ACHN (cell line): Measurements from ENCODE around the gene KCNH1.
"Not testable (repeated sequence)": the region's sequence is repeated elsewhere in the genome, so short reads cannot be mapped to it uniquely, and the experiment has no call there.

Source experiments
- DNase-seq: peaks from one replicate; pipeline ENCODE4 v3.0.0-alpha.2; 2015
- in situ Hi-C: cut with HindIII; loops from 2 replicates; pipeline ENCODE4 v1.10.0; 2017; ENCODE audit warnings: low sequenced_read_pairs, low pct_ligation_motif_present, low pct_unique_long_range_greater_than_20kb

KCNH1 gene

DNA sequence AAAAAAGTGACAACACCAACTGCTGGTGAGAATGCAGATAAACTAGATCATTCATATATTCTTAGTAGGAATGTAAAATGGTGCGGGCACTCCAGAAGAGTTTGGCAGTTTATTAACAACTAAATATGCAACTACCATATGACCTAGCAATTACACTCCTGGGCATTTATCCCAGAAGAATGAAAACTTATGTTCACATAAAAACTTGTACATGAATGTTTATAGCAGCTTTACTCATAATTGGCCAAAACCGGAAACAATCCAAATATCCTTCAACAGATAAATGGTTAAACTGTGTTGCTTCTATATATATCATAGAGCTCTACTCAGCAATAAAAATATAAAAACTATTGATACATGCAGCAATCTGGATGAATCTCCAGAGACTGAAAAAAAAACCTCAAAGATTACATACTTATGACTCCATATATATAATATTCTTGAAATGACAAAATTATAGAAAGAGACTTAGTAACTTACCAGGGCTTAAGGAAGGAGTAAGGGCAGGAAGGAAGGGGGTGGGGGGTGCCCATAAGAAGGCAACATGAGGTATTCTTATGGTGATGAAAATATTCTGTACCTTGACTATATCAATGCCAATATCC, 99.9 kb downstream of the KCNH1 start:
- DNase-seq: no peak
- in situ Hi-C loops: no loop called here

GRCh38 chr1:211024901-211025300, 109.0 kb downstream of the KCNH1 start:
- in situ Hi-C loops: no loop called here
- no peak for DNase-seq

- in situ Hi-C loops: no loop called here
- DNase-seq: no peak
These were observed 114.7 kb downstream of the KCNH1 start for GRCh38 chr1:211019266-211019665.

GRCh38 chr1:211018690-211019089, 115.3 kb downstream of the KCNH1 start:
- DNase-seq: no peak
- in situ Hi-C loops: no loop called here

GRCh38 chr1:211017075-211017718, 116.8 kb downstream of the KCNH1 start:
- no peak for DNase-seq
- in situ Hi-C loops: no loop called here

DNA sequence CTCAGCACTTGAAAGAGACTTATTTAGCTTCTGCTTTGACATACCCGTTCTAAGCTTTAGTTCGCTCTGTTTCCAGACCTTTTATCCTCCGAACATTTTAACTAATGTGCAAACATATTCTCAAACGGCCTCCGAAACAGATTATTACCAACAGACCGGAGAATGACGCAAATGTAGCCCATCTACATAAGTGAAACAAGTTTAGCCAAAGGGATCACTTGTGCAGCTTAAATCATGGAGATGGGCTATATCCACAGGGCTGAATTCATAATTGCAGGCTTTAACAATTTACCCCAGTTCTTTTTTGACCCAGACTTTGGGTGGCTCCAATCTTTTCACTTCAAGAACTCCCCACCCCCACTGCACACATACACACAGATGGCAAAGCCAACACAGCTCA, 119.7 kb downstream of the KCNH1 start:
- DNase-seq: no peak
- in situ Hi-C loops: no loop called here

DNA sequence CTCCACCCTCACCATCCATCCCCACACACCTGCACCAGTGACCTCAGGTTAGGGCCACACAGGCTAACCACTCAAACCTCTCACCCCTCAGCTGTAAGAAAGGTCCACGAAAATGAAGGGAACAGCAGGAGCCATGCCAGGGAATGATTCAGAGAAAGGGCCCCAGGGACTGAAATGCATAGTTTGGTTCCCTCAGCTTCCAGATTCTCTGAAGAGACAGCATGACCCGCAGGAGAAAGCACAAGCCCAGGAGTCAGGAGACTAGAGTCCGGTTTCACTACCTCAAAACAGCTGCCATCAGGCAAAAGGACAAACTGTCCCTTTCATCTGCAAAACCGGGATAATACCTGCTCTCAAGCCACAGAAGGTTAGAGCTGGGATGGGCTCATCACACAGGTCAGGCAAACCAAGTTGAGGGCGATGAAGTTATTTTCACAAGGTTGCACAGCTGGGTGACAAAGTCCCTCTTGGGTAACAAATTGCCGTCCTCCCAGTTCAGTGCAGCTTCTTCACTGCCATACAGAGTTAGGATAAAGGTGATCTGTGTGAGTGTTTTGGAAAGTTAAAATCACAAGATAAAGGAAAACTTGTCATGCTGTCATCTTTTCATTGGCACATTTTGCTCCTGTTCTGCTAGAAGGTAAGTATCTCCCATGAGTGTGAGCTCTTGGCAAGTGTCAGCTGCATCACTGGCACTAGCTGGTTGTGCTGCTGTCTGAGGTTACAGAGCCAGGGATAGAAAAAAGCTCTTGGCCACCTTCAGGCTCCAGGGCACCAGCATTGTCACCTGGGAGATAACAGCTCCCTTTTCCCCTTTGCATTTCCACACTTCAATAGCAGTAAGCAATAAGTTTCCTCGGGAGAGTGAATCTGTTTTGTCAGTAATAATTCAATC, 120.4 kb downstream of the KCNH1 start:
- in situ Hi-C loops: no loop called here
- no peak for DNase-seq

- in situ Hi-C loops, DNase-seq: not testable (repeated sequence)
These were observed 122.8 kb downstream of the KCNH1 start for GRCh38 chr1:211011128-211011527.

DNA sequence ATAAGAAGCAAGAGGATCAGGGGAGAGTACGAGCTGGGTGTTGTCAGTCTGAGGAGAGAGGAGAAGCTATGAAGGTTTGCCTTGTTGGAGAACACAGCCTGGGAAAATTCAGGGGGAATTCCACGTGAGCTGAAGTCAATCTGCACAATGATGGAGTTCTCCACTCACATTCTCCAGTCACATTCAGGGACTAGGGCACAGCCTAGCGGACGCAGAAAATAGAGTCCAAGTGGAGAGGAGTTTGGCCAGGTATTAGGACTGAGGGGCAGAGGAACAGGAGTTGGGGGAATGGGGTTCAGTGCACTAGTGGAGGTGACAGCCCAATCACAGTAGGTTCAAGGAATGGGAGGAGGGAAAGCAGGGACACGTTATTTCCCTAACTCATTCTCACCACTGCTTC, 124.0 kb downstream of the KCNH1 start:
- in situ Hi-C loops: no loop called here
- DNase-seq: no peak

GRCh38 chr1:211007830-211008229, 126.1 kb downstream of the KCNH1 start:
- in situ Hi-C loops: no loop called here
- no peak for DNase-seq

GRCh38 chr1:210995931-210996330, 138.0 kb downstream of the KCNH1 start:
- DNase-seq, in situ Hi-C loops: not testable (repeated sequence)

DNA sequence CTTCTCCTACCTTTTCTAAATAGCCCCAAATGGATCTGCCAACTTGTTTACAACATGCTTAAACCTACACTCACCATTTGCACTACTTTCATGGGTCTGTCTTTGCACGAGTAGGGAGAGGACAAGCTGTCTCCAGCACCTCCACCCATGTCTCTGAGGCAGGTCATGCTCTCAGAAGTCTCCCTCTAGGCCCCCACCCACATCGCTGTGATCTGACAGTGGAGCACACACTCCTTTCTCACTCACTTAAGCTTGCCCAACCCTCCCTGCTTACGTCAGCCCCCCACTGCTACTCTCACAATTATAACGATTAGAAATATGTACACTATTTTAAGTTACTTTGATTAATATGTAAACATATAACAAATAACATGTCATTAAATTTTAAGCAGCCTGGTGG, 141.1 kb downstream of the KCNH1 start:
- no peak for DNase-seq
- in situ Hi-C loops: no loop called here

GRCh38 chr1:210989905-210990304, 144.0 kb downstream of the KCNH1 start:
- DNase-seq: no peak
- in situ Hi-C loops: no loop called here

DNA sequence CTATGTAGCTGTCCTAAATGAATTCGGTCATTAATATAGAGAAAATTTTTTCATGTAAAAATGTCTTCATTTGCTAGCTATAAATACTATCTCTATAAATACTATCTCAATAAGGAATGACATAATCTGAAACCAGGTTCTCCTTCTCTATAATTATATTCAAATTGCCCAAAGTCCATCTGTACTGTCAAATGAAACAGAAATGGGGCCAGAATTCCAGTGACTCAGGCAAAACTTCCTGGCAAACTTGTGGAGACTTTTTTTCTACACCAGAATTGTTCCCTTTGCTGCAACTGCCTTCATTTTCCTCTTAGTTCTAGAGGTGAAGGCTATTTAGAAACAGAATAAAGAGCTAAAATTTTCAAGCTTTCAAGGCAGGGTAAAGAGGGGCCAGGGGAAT, 152.5 kb downstream of the KCNH1 start:
- in situ Hi-C loops: no loop called here
- DNase-seq: peak; percentile 21

DNA sequence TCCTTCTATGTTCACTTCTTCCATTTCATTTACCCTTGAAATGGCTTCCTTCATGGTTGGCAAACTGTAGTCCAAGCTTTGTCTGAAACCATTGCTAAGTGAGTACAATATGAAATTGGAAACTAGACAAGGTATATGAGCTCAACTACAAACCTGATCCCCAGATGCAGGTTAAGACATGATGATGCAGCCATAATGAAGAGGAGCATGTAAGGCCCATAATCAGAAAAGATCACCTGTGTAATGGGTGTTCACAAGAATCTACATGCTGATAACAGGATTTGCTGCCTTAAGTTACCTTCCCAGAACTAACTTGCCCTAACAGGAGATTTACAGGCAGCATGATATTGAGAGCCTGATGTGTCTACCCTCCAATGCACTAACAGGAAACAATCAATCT, 153.9 kb downstream of the KCNH1 start:
- no peak for DNase-seq
- in situ Hi-C loops: no loop called here

DNA sequence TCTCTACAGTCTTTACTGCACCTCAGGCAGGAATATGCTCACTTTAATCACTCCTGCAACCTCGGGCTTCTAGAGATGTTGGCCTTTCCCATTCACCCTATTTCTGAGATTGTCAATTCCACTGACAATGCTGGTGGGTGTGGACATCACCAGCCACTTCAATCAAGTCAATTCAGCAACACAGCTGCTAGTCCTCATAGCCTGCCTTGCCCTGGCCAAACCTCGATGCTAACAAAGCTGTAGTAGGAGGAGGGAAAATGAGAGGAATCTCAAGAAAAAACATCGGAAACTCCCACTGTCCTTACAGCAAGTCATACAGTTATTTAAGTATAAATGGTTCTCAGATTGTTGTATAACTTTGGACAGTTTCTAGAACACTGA, 155.0 kb downstream of the KCNH1 start:
- in situ Hi-C loops: no loop called here
- peak; percentile 35 for DNase-seq

- DNase-seq: peak; percentile 88
- in situ Hi-C loops: no loop called here
These were observed 155.5 kb downstream of the KCNH1 start for GRCh38 chr1:210978316-210978973.

GRCh38 chr1:210951279-210951678, 182.7 kb downstream of the KCNH1 start:
- DNase-seq: no peak
- in situ Hi-C loops: no loop called here

GRCh38 chr1:210949940-210950546, 183.9 kb downstream of the KCNH1 start:
- peak; percentile 56 for DNase-seq
- in situ Hi-C loops: not testable (repeated sequence)
